GM21825 (cell line): ENCODE measurements around the gene TMEM181.
"Not testable (repeated sequence)": the region's sequence is repeated elsewhere in the genome, so short reads cannot be mapped to it uniquely, and the experiment has no call there.

Source experiments
- ATAC-seq: cut with Tn5 transposase; IDR thresholded peaks from one replicate; pipeline ENCODE4 v1.9.1; 2021; ENCODE audit warnings: mild to moderate bottlenecking, moderate library complexity; ENCODE audit not compliant: unreplicated experiment

The TMEM181 gene

DNA sequence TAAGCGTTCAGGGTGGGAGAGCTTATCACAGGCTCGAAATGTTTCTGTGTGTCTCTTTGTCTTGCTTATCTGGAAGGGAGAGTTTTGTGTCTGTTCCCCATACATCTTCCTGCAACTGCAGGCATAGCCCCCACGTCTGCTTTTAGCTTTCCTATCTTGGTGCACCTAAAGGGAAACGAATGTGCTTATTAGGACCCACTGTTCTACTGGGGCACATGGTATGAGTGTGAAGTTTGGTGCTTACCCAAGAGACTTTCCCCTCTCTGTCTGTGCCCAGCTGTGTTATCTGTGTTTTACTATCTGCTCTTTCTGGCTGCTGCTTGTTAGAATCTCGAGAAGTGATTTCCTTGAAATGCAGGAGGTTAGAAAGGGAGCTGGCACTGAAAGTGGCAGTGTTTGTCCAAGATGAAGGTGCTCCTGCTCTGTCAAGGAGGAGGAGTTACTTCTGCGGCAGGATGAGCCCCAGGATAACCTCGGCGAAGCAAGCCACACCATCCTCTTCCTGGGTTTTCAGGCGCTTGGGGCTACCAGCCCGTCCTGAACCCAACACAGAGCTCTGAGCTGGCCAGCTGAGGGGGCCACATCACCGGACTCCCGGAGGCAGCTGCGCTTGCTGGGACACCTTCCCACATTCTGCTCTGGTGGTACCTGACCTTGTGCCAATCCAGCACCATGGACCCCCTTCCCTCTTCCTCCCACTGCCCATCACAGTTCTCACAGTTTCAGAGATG, 61.2 kb downstream of the TMEM181 start:
- no peak for ATAC-seq

DNA sequence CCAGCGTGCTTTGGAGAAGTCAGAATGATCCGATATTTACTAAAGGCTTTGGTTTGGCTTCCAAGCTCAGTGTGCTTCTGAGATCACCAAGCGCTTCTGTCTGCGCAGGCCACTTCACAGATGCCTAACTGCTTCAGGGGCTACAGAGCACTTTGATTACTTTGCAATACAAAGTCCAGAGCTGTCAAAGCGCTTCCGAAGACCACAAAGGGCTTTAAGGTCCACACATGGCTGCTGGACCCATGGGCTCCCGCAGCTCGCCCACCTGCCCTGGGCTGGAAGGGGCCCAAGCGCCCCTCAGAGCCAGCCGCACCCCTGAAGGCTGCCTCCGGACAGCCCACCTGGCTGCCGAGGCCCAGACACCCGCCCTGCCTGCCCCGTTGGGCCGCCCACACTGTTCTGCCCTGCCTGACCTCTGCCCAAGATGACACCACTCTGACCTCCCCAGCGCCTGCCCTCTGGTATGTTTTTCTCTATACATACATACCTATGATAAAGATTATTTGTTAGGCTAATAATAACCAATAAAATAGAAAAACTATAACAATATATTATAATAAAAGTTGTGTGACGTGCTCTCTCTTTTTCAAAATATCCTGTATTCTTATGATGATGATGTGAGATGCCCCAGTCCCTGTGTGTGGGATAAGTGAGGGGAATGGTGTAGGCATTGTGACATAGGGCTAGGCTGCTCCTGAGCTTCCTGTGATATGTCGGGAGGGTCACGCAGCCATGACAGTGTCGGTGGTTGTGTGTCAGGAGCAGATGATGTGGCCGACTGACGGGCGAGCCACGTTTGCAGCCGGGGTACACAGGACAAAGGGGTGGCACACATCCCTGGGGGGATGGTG, 62.0 kb downstream of the TMEM181 start:
- no peak for ATAC-seq

DNA sequence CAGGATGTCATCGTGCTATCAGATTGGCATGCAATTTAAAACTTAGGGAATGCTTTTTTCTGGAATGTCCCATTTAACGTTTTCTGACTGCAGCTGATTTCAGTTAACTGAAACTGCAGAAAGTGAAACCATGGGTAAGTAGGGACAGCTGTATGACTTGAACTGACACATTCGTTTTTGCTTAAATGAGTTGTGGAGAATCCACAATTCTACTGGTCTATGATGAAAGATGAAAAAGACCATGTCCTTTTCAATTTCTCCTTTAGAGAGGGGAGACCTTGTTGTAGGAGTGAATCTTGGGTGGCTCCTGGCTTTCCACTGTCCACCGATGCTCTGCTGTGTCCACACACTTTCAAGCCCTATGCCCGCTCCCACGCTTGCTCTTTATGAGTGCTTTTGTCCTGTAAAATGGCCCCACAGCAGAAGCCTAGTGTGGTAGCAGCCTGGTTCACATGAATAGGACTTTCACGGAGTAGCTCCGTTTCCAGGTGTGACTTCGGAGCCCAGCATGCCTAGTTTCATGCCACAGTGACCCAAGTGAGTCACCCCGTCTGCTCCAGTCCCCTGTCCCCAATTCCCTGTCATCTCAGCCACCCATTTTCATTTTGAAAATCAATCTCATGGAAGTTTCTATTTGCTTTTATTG, 62.8 kb downstream of the TMEM181 start:
- ATAC-seq = no peak

DNA sequence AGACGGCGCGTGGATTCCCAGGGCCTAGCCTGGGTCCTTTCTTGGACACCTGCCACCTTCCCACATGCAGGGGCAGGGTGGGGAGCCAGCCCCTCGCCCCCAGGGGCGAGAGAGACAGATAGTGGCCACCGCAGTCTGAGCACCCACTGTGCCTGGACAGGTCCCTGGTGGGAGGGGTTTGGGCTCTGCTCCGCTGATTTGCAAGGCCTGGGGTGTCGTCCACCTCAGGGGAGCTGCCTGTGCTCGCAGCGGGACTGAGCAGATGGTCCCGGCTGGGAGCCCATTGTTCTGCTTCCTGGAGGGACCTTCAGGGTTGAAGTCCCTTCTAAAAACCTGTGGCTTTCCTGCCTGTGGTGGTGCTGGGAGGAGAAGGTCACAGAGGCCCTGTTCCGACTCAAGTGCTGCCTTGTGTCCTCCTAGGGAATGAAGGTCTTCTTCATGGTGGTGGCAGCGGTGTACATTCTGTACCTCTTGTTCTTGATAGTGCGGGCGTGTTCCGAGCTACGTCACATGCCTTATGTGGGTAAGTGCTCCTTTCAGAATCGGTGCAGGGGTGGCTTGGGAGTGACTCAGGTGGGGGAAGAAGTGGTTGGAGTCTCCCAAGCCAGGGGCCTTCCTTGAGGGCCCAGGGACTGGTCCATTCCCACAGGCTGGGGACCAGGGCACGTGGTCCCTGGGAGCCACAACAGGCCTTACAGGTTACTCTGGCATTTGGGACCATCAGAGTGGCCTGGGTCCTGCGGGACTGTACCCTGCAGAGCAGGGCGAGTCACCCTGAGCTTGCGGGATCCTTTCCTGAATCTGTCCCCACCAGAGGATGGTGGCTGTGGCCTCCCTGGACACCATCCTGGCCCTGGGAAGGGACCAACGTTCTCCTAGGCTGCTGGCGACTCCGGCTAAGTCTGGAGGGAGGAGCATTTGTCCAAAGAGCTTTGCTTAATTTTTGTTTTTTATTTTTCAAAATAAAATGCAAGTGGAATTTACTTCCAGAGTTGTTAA, 65.1 kb downstream of the TMEM181 start:
- no peak for ATAC-seq

DNA sequence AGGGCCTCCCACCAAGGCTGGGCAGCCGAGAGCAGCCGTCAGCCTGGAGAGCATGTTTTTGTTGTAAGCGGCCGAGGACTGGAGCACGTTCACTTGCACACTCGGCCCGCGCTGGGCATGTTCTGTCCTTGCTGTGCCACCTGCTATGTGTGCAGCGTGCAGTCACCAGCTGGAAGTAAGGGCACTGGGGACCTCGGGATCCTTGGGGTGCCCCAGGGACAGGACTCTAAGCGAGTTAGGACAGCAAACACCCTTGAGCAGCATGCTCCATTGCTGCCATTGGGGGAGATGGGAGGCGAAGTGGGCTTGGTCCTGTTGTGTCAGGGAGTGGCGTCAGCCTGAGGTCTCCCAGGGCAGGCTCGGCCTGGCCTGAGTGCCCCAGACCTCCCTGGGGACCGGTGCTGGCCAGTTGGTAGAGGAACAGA, 66.0 kb downstream of the TMEM181 start:
- no peak for ATAC-seq

DNA sequence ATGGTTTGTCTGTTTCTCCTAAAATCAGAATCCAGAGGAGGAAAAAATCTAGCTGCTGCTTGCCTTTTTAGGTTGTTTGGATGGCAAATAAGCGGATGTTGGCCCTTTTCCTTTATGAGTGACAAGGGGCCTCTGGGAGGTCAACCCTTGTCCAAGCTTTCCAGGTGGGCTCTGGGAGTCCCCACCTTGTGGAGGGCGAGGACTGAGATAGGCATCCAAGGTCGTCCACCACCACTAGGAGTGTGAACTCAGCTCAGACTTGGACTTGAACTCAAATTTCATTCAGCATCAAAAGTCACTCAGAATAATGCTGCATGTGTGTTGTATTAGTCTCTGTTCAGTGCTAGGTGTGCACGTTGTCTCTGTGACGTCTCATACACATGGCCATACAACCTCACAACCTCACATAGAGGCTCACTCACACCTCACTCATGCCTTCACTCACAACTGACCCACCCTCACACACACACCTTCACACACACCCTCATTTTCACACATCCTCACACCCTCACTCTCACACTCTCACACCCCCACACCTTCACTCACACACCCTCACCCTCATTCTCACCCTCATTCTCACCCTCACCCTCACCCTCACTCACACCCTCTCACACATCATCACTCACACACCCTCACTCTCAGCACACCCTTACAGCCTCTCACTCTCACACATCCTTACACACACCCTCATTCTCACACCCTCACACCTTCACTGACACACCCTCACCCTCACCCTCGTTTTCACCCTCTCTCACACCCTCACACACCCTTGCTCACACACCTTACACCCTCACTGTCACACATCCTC, 66.7 kb downstream of the TMEM181 start:
- no peak for ATAC-seq

DNA sequence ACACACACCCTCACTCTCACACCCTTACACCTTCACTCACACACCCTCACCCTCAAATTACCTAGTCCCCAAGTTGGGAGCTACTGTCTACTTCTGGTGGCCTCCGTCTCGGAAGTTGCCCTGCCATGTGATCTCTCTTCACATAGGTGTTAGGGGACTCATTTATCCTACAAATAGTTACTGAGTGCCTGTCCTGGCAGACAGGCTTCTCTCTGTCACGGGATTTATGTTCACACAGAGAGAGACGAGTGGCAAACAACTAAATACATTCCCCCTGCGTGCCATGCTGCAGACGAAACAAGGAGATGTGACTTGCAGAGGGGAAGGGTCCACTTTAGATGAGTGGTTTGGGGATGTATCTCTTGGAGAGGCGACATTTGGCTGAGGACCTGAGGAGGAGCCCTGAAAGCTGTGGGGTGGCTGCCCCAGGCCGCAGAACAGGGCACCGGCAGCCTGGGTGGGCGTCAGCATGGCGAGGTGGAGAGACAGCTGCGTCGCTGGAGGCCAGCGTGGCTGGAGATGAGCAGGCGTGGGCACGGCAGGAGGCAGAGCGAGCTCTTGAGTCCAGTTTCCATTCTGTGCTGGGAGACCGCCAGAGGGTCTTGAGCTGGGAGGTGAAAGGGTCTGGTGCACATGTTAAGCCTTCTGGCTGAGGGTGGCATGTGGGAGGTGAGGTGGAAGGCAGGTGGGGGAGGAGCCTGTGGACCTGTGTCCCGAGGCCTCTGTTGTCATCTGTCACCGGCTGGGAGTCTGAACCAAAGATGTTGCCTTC, 67.5 kb downstream of the TMEM181 start:
- ATAC-seq = no peak

DNA sequence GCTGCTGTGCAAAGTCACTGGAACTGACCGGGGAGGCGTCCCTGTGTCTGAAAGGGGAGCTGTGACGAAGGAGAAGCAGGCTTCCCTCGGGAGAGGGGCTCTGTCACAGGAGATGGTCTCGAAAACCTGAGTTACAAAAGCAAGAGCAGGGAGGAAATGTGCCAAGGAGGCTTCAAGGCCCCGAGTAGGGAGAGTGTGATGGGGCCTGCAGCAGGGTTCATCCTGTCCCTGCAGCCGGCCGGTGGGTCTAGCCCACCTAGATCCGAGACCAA, 68.0 kb downstream of the TMEM181 start:
- no peak for ATAC-seq

DNA sequence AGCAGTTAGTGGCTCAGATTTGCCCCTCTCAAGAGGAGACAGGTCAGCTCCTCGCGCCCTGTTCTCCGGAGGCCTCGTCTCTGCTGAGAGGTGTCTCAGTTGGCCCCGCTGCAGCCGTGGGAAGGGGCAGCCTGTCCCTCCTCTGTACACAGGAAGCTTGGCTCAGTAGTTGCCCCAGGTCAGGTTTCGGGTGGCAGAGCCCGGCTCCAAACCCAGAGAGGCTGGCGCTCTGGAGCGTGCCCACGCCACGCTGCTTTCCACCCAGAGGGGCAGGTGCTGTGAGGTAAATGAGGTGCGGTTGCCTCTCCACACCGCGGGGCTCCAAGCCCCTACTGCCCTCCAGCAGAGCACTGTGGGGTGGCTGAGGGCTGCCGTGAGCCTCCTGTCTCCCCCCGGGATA, 68.7 kb downstream of the TMEM181 start:
- ATAC-seq = no peak

DNA sequence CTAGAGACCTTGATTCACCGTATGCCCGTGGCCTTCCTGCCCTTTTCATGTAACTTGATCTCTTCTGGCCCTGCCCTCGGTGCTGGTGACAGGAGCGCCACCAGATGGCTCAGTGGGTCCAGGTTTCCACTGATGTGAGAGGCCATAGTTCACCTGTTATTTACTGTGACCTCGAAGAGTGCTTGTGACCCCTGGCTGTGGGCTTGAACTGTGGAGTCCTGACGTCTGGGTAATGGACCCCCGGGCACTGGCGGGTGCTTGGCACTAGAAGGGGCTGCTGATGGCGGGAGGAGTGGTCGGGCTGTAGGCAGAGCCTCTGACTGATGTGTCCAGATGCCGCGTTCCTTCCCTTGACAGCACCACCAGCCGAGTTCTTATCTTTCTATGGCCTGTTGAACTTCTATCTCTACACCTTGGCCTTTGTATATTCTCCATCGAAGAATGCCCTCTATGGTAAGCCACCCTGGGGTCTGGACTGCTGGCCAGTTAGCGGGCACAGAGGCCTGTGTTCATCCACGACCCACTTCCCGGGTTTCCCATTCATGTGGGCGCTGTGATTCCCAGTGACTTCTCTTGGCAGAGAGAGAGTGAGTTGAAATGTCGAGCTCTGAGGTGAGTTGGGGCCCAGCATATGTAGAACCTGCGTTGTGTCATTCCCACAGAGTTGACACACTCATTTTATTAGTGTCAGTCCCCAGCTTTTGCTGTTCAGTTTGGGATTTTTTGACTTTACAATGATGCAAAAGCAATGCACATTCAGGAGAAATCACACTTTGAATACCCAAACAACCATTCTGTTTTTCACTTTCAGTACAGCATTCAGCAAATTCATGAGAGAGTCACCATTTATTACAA, 69.7 kb downstream of the TMEM181 start:
- no peak for ATAC-seq

DNA sequence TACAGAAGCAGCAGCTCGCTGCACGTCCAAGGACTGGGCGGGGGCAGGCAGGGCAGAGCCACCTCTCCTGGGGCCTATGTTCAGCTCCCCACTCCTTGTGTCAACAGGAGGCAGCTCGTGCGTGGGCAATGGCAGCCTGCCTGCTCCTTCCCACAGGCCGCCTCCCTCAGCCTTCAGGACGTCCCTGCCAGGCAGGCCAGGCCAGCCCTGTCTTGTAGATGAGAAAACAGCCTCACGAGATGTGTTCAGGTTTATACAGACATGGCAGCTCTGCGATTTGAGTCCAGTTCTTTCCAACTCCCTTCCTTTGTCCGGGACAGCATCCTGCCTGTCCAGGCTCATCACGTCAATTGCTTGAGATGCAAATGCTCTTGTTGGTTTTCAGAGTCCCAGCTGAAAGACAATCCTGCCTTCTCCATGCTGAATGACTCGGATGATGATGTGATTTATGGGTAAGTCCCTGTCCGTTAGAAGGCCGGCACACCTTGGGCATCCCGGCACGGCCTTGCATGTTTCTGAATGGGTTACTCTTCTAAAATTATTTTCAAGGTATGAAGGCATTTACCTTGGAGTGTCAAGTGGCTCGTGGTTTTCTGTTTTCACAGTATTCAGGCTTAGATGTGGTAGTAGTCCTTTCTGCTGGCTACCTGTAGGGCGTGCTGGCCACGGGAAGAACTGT, 71.2 kb downstream of the TMEM181 start:
- ATAC-seq = no peak

DNA sequence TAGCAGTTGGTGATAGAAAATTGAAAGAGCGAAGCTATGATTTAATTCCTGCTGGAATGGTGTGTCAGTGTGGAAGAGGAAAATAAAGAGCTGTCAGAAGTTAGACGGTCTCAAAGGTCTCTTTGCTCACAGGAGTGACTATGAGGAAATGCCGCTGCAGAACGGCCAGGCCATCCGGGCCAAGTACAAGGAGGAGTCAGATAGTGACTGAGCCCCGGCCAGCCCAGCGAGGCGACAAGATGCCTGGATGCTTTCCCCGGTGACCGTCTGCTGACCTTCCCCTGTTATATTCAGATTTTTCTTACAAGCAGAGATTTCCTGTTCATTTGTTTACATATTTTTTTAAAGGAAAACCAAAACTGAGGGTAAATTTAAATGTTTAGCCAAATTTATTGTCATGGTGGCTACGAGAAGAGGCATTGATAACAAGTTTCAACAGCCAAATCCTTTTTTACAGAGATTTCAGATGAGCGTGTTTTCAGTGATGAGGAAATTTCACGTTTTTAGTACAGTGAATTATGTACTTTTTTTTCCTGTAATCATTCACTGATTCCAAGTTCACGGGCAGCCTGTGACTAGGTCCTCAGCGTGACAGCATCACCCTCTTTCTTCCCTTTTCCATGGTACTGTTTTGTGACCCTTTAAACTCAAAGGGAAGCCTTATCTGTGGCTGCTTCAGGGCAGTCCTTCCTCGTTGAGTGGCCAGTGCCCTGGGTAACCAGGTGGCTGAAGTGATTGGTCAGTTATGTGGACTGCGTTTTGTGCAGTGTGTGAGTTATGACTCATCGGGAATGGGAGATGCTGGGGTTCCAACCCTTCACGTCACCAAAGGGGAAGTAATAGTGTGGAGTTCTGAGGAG, 72.0 kb downstream of the TMEM181 start:
- no peak for ATAC-seq

DNA sequence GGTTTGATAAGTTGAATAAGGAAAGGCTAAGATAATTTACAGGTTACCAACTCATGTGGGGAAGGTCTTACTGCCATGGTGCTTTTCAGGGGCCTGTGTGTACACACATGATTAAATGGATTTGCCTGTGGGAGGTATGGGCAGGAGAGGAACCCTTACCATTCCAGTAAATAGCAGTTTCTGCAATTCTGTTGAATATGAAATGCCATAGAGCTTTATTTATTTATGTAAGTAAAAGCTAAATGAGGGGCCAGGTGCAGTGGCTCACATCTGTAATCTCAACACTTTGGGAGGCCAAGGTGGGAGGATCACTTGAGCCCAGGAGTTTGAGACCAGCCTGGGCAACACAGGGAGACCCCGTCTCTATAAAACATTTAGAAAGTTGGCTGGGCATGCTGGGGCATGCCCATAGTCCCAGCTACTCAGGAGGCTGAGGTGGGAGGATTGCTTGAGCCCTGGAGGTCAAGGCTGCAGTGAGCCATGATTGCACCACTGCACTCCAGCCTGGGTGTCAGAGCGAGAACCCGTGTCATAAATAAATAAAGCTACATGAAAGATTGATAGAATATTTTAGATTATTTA, 72.7 kb downstream of the TMEM181 start:
- not testable (repeated sequence) for ATAC-seq

DNA sequence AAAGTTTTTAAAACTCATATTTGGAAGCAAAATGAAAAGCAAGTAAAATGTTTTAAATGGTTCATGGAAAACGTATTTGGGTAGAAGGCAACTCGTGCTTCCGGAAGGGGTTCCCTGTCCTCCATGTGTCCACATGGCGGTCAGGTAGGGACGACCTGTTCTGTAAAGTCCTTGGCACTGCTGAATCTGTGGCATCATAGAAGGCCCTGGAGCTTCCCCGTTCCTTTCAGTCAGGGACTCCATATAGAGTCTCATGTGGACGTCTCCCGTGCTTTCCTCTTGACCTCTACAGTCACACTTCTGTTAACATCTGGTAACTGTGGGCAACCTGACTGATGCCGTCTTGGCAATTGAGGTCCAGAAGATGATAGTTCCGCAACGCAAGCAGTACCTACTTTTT, 73.2 kb downstream of the TMEM181 start:
- ATAC-seq = no peak

DNA sequence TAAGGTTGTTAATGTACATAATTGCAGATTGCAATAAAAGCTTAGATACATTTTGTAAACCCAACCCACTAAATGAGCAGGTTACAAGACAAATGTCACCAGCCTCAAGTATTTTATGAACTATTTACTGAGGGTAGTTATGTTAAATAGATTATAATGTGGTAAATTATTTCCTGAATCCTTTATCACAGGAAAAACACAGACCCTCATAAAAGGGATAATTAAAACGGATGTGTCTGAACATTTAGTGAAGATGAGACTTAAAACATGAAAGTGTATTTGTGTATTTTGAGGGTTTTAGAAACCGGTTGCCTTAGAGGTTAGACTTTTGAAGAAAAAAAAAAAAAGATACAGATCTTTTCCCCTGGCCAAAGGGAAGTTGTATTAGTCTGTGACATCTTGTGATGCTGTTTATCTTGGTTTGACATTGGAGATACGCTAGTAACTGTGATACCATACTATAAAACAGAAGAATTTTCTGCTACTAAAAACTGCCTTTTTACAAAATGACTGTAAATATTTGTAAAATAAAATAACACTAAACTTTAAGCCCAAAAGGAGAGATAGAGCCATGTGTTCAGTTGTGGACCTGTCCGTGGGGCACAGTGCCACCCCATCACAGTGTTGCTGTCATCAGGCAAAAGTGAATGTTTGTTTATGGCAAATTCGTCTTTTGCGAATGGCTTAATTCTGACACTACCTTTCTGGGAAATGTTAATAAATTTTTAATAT, 75.0 kb downstream of the TMEM181 start:
- ATAC-seq = no peak
